Brain microvascular endothelial cell (primary cell): ENCODE measurements around the gene VAV1.

ENCODE experiments used
- DNase-seq: peaks from one replicate; pipeline ENCODE4 v3.0.0-alpha.2; 2020
- H3K27ac ChIP-seq: fragments of 250-450 bp; sonication (Bioruptor Pico); 2 replicates; pipeline ENCODE4 v1.5.1; 2020; ENCODE audit warnings: mild to moderate bottlenecking, moderate library complexity
- H3K27me3 ChIP-seq: fragments of 250-450 bp; sonication (Bioruptor Pico); replicated peaks from 2 replicates; pipeline ENCODE4 v1.5.1; 2020; ENCODE audit warnings: mild to moderate bottlenecking
- H3K36me3 ChIP-seq: fragments of 250-450 bp; sonication (Bioruptor Pico); replicated peaks from 2 replicates; pipeline ENCODE4 v1.5.1; 2020; ENCODE audit warnings: mild to moderate bottlenecking
- H3K4me3 ChIP-seq: 2 replicates; pipeline ENCODE4 v1.5.1; 2011; ENCODE audit warnings: low read depth, mild to moderate bottlenecking, control low read depth, low read length, moderate library complexity
- in situ Hi-C: cut with HindIII; loops from 2 replicates; pipeline ENCODE4 v1.10.0; 2017; ENCODE audit warnings: low sequenced_read_pairs, low pct_ligation_motif_present
- TF ChIP-seq, protein P1 (sequence below): IDR thresholded peaks from 2 replicates; pipeline ENCODE4 v1.5.1; 2011; ENCODE audit warnings: low read depth, mild to moderate bottlenecking, moderate library complexity, low read length, control low read depth, inconsistent platforms; ENCODE audit errors: missing control alignments

VAV1 gene, protein sequence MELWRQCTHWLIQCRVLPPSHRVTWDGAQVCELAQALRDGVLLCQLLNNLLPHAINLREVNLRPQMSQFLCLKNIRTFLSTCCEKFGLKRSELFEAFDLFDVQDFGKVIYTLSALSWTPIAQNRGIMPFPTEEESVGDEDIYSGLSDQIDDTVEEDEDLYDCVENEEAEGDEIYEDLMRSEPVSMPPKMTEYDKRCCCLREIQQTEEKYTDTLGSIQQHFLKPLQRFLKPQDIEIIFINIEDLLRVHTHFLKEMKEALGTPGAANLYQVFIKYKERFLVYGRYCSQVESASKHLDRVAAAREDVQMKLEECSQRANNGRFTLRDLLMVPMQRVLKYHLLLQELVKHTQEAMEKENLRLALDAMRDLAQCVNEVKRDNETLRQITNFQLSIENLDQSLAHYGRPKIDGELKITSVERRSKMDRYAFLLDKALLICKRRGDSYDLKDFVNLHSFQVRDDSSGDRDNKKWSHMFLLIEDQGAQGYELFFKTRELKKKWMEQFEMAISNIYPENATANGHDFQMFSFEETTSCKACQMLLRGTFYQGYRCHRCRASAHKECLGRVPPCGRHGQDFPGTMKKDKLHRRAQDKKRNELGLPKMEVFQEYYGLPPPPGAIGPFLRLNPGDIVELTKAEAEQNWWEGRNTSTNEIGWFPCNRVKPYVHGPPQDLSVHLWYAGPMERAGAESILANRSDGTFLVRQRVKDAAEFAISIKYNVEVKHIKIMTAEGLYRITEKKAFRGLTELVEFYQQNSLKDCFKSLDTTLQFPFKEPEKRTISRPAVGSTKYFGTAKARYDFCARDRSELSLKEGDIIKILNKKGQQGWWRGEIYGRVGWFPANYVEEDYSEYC

DNA sequence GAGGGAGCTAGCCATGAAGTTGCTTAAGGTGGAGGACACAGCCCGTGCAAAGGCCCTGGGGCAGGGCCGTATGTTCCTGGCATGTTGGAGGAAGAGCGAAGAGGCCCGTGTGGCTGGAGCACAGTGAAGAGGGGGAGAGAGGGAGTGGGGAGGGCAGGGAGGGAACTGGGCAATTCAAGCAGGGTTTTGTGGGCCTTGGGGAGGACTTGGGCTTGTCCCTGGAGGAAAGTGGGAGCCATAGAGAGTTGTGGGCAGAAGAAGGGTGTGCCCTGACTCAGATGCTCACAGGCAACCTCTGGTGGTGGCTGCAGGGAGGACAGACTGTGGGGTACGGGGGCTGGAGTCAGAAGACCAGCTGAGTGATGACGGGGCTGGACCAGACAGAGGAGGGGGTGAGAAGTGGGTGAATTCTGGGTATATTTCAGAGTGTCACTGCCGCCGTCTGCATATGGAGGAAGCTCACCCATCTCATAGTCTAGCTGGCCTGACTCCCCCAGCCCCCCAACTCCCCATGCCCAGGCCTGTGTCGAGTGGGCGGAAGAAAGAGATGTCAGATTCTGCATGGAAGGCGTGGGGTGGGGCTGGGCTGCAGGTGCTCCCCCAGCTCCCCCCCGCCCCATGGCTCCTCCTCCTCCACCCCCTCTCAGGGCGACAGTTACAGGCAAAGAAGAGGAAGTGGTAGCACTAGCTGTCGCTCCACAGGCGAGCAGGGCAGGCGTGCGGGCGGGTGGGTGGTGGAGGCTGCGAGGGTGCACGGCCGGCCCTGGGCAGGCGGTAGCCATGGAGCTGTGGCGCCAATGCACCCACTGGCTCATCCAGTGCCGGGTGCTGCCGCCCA lies at the start of gene VAV1:
Gene VAV1 (plus strand): TSS at position 681 of the 838 bp plus-strand sequence. CDS start 100 bp downstream, at position 781.
- Histone ChIP-seq H3K27ac (no peak within 1 kb of the TSS), H3K36me3 (no peaks in the 10 kb centered on the region), H3K4me3 (no peak within 1 kb of the TSS), H3K27me3 (no peaks in the 10 kb centered on the region)
- in situ Hi-C loops, result no loop called here
- TF ChIP-seq, protein P1, sequence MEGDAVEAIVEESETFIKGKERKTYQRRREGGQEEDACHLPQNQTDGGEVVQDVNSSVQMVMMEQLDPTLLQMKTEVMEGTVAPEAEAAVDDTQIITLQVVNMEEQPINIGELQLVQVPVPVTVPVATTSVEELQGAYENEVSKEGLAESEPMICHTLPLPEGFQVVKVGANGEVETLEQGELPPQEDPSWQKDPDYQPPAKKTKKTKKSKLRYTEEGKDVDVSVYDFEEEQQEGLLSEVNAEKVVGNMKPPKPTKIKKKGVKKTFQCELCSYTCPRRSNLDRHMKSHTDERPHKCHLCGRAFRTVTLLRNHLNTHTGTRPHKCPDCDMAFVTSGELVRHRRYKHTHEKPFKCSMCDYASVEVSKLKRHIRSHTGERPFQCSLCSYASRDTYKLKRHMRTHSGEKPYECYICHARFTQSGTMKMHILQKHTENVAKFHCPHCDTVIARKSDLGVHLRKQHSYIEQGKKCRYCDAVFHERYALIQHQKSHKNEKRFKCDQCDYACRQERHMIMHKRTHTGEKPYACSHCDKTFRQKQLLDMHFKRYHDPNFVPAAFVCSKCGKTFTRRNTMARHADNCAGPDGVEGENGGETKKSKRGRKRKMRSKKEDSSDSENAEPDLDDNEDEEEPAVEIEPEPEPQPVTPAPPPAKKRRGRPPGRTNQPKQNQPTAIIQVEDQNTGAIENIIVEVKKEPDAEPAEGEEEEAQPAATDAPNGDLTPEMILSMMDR, result peak; percentile 22
- no peak for DNase-seq

DNA sequence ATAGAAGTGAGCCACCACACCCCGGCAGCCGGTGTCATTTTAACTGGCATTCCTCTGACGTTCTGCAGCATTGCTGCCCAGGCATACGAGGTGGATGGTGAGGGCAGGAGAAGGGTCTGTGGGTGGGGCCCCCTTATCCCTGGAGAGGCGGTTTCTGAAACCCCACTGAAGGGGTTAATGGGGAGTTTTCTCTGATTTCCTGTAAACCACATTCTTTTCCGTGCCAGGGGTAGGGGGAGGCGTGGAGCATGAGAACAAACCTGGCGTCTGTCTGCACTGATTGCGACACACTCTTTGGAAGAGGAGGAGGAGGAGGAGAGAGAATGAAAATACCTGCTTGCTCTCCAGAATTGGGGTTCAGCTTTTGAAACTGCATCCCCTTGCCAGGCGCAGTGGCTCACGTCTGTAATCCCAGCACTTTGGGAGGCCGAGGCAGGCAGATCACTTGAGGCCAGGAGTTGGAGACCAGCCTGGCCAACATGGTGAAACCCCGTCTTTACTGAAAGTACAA lies 49.3 kb upstream of the VAV1 start:
- no peaks in the 10 kb centered on the region for H3K27me3 ChIP-seq
- no peak overlapping the region for H3K27ac ChIP-seq
- in situ Hi-C loops, result no loop called here
- TF ChIP-seq, protein P1, result no peak
- no peaks in the 10 kb centered on the region for H3K36me3 ChIP-seq
- no peak overlapping the region for H3K4me3 ChIP-seq
- DNase-seq, result no peak

DNA sequence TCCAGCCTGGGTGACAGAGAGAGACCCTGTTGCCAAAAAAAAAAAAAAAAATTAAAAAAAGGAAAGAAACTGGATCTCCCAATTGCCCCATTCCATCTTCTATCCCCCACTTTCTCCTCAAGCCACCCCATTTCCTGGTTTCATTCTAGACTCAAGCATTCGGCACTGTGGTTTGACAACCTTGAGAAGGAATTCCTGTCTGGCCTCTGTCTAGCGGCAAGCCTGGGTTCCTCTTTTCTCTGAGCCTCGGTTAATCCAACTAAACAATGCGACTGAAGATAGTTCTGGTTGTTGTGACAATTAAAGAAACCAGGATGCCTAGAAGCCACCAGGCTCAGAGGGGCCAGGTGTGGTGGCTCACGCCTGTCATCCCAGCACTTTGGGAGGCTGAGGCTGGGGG lies 48.8 kb upstream of the VAV1 start:
- no peak for DNase-seq
- H3K36me3 ChIP-seq, result no peaks in the 10 kb centered on the region
- in situ Hi-C loops, result no loop called here
- TF ChIP-seq, protein P1, result no peak
- H3K27me3 ChIP-seq, result no peaks in the 10 kb centered on the region
- H3K27ac ChIP-seq, result no peak overlapping the region
- no peak overlapping the region for H3K4me3 ChIP-seq

DNA sequence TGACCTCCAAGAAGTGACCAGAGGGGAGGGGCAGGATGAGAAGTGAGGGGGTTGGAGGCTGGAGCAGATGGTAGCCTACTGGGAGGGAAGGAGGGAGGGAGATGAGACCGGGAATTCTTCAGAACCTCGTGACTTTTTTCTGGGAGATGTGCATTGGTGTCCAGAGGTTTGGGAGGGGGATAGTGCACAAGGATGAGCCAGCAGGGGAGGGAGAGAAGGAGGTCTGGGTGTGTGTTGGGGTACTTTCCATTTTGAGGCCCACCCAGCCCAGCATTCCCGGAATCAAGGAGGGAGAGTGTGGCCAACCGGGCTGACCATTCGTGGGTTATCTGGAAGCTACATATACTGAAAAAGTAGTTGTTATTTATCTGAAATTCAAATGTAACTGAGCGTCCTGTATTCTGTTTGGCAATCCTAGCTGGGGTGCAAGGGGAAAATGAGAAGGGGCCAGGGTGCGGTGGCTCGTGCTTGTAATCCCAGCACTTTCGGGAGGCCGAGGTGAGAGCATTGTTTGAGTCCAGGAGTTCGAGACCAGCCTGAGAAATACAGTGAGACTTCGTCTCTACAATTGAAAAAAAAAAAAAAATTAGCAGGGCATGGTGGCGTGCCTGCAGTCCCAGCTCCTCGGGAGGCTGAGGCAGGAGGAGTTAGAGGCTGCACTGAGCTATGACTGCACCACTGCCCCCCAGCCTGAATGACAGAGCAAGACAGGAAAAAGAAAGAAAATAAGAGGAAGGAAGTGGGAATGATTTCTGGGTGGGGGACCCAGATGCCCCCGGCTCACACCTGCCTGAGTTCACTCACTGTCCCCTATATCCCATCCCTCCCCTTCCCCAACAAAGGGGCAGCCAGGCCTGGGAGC lies 47.6 kb upstream of the VAV1 start:
- in situ Hi-C loops, result no loop called here

More for the DNA sequence above, 47.6 kb upstream of the VAV1 start:
- H3K4me3 ChIP-seq, result no peak overlapping the region
- H3K27me3 ChIP-seq, result no peaks in the 10 kb centered on the region
- H3K36me3 ChIP-seq, result no peaks in the 10 kb centered on the region
- DNase-seq, result no peak
- TF ChIP-seq, protein P1, result no peak
- no peak overlapping the region for H3K27ac ChIP-seq
